GM13976 (cell line): Measurements from ENCODE around the gene TERB1.

ENCODE experiments used
- DNase-seq: peaks from one replicate; pipeline ENCODE4 v3.0.0; 2012; ENCODE audit warnings: low spot score
- in situ Hi-C: fragments of 300-500 bp; cut with MboI; formaldehyde crosslinking; loops from one replicate; pipeline ENCODE4 v1.12.0; 2022; ENCODE audit warnings: low sequenced_read_pairs, mixed read lengths, inconsistent platforms; ENCODE audit not compliant: unreplicated experiment
- TF ChIP-seq, protein P1 (sequence below): IDR thresholded peaks from 2 replicates; pipeline ENCODE4 v1.5.1; 2012; ENCODE audit warnings: borderline replicate concordance, mild to moderate bottlenecking; ENCODE audit not compliant: insufficient read depth; ENCODE audit errors: extremely low read depth, missing control alignments, control extremely low read depth

TERB1 gene

DNA sequence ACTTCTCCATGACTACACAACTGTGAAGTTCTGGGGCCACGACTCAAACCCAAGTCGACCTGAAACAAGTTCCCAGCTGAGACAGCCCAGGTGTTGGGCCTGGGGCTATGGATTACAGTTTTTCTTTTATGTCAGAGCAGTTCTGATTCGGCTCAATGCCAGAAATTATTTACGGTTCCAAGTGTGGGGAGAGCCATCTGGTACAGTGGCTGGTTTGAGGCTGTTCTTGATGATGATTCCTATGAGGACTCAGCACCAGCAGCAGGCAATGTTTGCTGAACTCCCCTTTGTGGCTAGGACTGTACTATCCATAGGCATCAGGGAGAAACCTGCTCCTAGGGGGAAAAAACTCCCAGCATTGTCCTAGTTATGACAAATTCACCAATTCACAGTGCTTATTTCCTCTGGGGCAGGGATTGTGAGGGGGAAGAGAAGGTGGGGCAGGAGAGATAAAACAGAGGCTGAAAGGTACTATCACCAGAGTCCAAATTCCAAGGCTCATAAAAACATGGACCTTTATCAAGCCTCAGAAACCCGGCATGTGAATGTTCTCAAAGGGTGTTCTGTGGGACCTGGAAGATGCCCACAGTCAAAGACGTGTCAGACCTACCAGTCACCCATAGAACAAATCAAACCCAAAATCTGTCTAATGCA lies 86.6 kb downstream of the TERB1 start:
- DNase-seq, result no peak
- TF ChIP-seq, protein P1, sequence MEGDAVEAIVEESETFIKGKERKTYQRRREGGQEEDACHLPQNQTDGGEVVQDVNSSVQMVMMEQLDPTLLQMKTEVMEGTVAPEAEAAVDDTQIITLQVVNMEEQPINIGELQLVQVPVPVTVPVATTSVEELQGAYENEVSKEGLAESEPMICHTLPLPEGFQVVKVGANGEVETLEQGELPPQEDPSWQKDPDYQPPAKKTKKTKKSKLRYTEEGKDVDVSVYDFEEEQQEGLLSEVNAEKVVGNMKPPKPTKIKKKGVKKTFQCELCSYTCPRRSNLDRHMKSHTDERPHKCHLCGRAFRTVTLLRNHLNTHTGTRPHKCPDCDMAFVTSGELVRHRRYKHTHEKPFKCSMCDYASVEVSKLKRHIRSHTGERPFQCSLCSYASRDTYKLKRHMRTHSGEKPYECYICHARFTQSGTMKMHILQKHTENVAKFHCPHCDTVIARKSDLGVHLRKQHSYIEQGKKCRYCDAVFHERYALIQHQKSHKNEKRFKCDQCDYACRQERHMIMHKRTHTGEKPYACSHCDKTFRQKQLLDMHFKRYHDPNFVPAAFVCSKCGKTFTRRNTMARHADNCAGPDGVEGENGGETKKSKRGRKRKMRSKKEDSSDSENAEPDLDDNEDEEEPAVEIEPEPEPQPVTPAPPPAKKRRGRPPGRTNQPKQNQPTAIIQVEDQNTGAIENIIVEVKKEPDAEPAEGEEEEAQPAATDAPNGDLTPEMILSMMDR, result no peak
- in situ Hi-C loops, result no loop called here

DNA sequence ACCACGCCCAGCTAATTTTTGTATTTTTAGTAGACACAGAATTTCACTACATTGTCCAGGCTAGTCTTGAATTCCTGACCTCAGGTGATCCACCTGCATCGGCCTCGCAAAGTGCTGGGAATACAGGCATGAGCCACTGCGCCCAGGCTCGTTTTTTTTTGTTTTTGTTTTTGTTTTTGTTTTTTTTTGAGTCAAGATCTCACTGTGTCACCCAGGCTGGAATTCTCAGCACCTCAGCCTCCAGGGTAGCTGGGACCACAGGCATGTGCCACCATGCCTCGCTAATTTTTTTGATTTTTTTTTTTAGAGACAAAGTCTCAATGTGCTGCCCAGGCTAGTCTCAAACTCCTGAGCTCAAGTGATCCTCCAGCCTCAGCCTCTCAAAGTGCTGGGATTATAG lies 87.3 kb downstream of the TERB1 start:
- TF ChIP-seq, protein P1, result no peak
- DNase-seq, result no peak
- in situ Hi-C loops, result no loop called here

DNA sequence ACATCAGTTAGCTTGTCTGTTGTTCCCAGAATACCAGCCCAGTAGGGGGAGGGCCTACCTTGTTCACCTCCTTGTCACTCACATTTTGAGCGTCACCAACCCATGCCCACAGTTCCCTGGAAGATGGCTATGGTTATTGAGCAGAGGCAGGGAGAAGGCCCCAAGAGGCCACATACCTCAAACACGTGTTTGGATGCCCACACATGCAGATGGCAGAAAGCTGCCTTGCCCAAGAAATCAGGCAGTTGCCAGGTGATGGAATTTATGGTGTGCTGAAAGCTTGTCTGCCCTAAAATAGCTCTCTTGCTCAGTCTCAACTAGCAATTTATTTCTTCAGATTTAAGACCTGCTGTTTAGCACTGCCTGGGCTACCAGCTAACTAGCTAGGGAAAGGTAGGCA lies 88.3 kb downstream of the TERB1 start:
- in situ Hi-C loops, result no loop called here
- DNase-seq, result no peak
- TF ChIP-seq, protein P1, result no peak

DNA sequence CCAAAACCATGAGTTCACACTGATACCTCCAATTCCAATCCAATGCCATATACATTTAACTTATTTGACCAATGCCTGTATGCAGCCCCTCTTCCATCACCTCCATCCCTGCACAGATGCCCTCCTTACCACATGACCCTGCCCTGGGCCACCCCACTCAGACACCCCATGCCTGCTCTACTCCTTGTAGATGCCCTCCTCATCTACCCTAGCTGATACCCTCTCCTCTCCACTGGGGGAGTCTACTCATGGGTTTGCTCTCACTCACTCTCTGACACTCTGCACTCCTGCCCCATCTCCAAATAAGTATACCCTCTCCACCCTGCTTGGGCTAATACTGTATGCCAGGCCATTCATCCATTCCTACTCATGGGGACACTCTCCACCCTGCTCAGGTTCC lies 88.9 kb downstream of the TERB1 start:
- no peak for DNase-seq
- TF ChIP-seq, protein P1, result no peak
- in situ Hi-C loops, result no loop called here

DNA sequence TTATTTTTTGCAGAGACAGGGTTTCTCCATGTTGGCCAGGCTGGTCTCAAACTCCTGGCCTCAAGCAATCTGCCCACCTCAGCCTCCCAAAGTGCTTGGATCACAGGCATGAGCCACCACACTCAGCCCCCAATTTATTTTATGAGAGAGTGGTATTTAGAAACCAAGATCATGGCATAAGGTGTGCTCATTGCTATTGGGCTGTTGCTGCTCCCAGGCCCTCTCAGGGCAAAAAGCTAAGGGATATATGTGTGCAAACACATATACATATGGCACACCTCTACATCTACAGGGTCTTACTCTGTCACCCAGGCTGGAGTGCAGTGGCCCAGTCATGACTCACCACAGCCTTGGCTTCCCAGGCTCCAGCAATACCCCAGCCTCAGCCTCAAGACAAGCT lies 89.8 kb downstream of the TERB1 start:
- TF ChIP-seq, protein P1, result no peak
- no peak for DNase-seq
- in situ Hi-C loops, result no loop called here

DNA sequence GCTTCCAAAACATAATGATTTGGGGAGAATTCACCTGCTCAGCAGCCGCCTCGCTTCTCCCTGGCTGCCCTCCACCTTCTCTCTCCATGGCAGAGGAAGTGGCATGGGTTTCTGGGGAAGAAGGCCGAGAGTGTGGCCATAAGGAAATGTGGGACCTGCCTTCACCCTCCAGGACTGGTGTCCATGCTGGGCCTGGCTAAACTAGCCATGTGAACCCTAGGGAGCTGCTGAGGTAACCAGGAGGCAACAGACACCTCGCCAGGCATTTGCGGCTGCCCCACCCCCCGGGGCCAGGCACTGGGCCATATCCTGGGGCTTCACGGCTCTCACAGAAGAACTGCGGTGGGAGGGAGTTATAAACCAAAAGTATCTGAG lies 94.9 kb downstream of the TERB1 start:
- TF ChIP-seq, protein P1, result no peak
- no peak for DNase-seq
- in situ Hi-C loops, result no loop called here
